Testis (tissue), 2 donors: ENCODE results near the gene CADPS.

Experiments used
- POLR2A ChIP-seq: fragments of 450-650 bp; IDR thresholded peaks from one replicate; pipeline ENCODE4 v1.6.1; 2017; ENCODE audit warnings: antibody characterized with exemption, mild to moderate bottlenecking, moderate library complexity
- TF ChIP-seq, protein P1 (sequence below), 3 experiments: fragments of 450-650 bp in 2 of 3; fragments of 200-600 bp in 1 of 3; sonication (generic) in 1 of 3; IDR thresholded peaks; one replicate each; pipeline ENCODE4 v1.5.1; 2016 to 2019; ENCODE audit warnings: antibody characterized with exemption in 3 of 3, mild to moderate bottlenecking in 2 of 3, moderate library complexity in 1 of 3

DNA sequence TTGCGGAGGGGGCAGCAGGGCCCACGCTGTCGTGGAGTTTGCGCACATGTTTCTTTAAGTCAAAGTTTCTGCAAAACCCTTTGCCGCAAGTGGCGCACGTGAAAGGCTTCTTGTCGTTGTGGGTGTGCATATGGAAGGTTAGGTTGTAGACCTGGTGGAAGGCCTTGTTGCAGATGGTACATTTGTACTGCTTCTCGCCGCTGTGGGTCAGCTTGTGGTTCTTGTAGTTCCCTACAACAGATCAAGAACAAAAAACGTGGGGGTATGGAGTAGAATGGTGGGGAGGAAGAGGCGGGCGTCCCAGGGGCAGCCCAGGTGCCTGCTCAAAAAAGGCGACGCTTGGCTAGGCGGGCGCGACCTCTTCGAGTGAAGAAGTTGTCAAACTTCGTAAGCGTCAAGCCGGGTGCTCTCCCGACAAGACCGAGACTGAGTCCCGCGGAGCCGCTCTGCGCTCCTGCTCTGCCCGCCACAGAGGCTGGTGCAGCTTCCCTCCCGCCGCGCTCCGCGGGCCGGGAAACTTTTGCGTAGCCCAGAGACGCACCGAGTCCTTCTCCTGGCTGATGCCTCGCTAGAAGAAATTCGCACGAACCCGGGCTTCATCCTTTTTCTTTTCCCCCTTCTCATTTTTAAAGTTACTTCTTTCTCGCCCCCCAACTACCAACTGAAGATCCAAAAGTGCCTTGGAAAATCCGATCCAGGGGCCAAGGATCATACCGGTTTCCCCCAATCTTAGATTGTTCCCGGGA lies 504.9 kb downstream of the CADPS start:
- TF ChIP-seq, protein P1, sequence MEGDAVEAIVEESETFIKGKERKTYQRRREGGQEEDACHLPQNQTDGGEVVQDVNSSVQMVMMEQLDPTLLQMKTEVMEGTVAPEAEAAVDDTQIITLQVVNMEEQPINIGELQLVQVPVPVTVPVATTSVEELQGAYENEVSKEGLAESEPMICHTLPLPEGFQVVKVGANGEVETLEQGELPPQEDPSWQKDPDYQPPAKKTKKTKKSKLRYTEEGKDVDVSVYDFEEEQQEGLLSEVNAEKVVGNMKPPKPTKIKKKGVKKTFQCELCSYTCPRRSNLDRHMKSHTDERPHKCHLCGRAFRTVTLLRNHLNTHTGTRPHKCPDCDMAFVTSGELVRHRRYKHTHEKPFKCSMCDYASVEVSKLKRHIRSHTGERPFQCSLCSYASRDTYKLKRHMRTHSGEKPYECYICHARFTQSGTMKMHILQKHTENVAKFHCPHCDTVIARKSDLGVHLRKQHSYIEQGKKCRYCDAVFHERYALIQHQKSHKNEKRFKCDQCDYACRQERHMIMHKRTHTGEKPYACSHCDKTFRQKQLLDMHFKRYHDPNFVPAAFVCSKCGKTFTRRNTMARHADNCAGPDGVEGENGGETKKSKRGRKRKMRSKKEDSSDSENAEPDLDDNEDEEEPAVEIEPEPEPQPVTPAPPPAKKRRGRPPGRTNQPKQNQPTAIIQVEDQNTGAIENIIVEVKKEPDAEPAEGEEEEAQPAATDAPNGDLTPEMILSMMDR (IDR thresholded peaks at IDR 0.05) = no peak
- no peak for TF ChIP-seq POLR2A
